Stimulated activated CD8-positive, alpha-beta memory T cell treated with anti-CD3 and anti-CD28 coated beads, Interleukin-2, amount 100 ng/mL, for 48 hours (primary cell): Measurements from ENCODE around the gene NAT9.

Experiments used
- DNase-seq, 2 donors: peaks; one replicate each; pipeline ENCODE4 v3.0.0-alpha.2; 2020; ENCODE audit warnings: low read depth in 2 of 2

The NAT9 gene

GRCh38 chr17:74805591-74805991 lies 29.4 kb upstream of the NAT9 start:
- no peak for DNase-seq

GRCh38 chr17:74804683-74805082 lies 28.5 kb upstream of the NAT9 start:
- no peak for DNase-seq

GRCh38 chr17:74803971-74804370 lies 27.8 kb upstream of the NAT9 start:
- DNase-seq = no peak

GRCh38 chr17:74803388-74803930 lies 27.3 kb upstream of the NAT9 start:
- no peak for DNase-seq

- DNase-seq = no peak
Observed at GRCh38 chr17:74801896-74802295, 25.8 kb upstream of the NAT9 start.

GRCh38 chr17:74800531-74800930 lies 24.4 kb upstream of the NAT9 start:
- DNase-seq = no peak

GRCh38 chr17:74799097-74799496 lies 23.0 kb upstream of the NAT9 start:
- no peak for DNase-seq

- DNase-seq = no peak
Observed at GRCh38 chr17:74798239-74798707, 22.1 kb upstream of the NAT9 start.

GRCh38 chr17:74797824-74798223 lies 21.7 kb upstream of the NAT9 start:
- no peak for DNase-seq

- no peak for DNase-seq
Observed at GRCh38 chr17:74796866-74797265, 20.7 kb upstream of the NAT9 start.

- DNase-seq = no peak
Observed at GRCh38 chr17:74796211-74796610, 20.1 kb upstream of the NAT9 start.

GRCh38 chr17:74795327-74796020 lies 19.3 kb upstream of the NAT9 start:
- no peak for DNase-seq

- no peak for DNase-seq
Observed at GRCh38 chr17:74792586-74793105, 16.5 kb upstream of the NAT9 start.

- no peak for DNase-seq
Observed at GRCh38 chr17:74790161-74791058, 14.3 kb upstream of the NAT9 start.

- no peak for DNase-seq
Observed at GRCh38 chr17:74786431-74787055, 10.4 kb upstream of the NAT9 start.

- DNase-seq = no peak
Observed at GRCh38 chr17:74785981-74786360, 9.8 kb upstream of the NAT9 start.

- DNase-seq = no peak
Observed at GRCh38 chr17:74785096-74785980, 9.2 kb upstream of the NAT9 start.

GRCh38 chr17:74784125-74784810 lies 8.1 kb upstream of the NAT9 start:
- no peak for DNase-seq

GRCh38 chr17:74782571-74782970 lies 6.4 kb upstream of the NAT9 start:
- no peak for DNase-seq

- DNase-seq = no peak
Observed at GRCh38 chr17:74780443-74781238, 4.5 kb upstream of the NAT9 start.
